T-cell (primary cell): ENCODE results near the gene DENND5A. TPM values are rescaled to one million over a fixed set of nuclear protein-coding genes. Genes with fewer than 3 reads are reported as not detected.
"Not testable (repeated sequence)": the region's sequence is repeated elsewhere in the genome, so short reads cannot be mapped to it uniquely, and the experiment has no call there.

Source experiments
- ATAC-seq, 4 experiments: fragments of 200-7000 bp in 3 of 4; fragments of 150-1000 bp in 1 of 4; cut with Tn5 transposase; replicated peaks in 1 of 4; 1 replicate in 3 of 4; 2 replicates in 1 of 4; pipeline ENCODE4 v1.10.0; 2021; ENCODE audit warnings: moderate library complexity in 3 of 4, mild to moderate bottlenecking in 2 of 4, moderate number of reproducible peaks in 1 of 4
- CTCF ChIA-PET, 2 donors: fragments of 300-600 bp; sonication (Branson Sonifier 250); formaldehyde crosslinking; loops; one replicate each; lab custom pipeline; 2022; ENCODE audit warnings: antibody characterized with exemption in 2 of 2; lab: Charles Lee
- POLR2A ChIA-PET, 2 donors: fragments of 300-600 bp; sonication (Branson Sonifier 250); formaldehyde crosslinking; loops; one replicate each; lab custom pipeline; 2022; ENCODE audit warnings: antibody characterized with exemption in 2 of 2; lab: Charles Lee
- DNase-seq, 35 experiments: peaks; one replicate each; pipeline versions ENCODE4 v3.0.0 to v3.0.0-alpha.2; 2013 to 2023
- H3K27ac ChIP-seq: one replicate; pipeline ENCODE4 v1.5.1; 2013; ENCODE audit warnings: low read length
- H3K27me3 ChIP-seq, 2 experiments: replicated peaks in 1 of 2; 1 replicate in 1 of 2; 2 replicates in 1 of 2; pipeline versions ENCODE4 v1.6.1 to v1.7.0; 2013; ENCODE audit warnings: low read length in 1 of 2, mixed read lengths in 1 of 2; ENCODE audit not compliant: control insufficient read depth in 2 of 2, insufficient read depth in 2 of 2; ENCODE audit errors: extremely low read depth in 1 of 2
- H3K36me3 ChIP-seq, 2 donors: 1 replicate in 1 of 2; 2 replicates in 1 of 2; pipeline versions ENCODE4 v1.6.1 to v1.7.0; 2013; ENCODE audit warnings: low read length in 1 of 2; ENCODE audit not compliant: control insufficient read depth in 2 of 2, insufficient read depth in 1 of 2; ENCODE audit errors: extremely low read depth in 1 of 2
- H3K4me1 ChIP-seq, 2 experiments: 1 replicate in 1 of 2; 2 replicates in 1 of 2; pipeline versions ENCODE4 v1.6.1 to v1.7.0; 2013; ENCODE audit warnings: low read length in 2 of 2, mixed read lengths in 1 of 2; ENCODE audit not compliant: insufficient read depth in 2 of 2, control insufficient read depth in 1 of 2; ENCODE audit errors: extremely low read depth in 1 of 2
- H3K4me3 ChIP-seq, 2 donors: 1 replicate in 1 of 2; 2 replicates in 1 of 2; pipeline versions ENCODE4 v1.5.1 to v1.7.0; 2013; ENCODE audit warnings: mild to moderate bottlenecking in 2 of 2, low read length in 1 of 2, moderate library complexity in 1 of 2; ENCODE audit not compliant: control insufficient read depth in 1 of 2; ENCODE audit errors: extremely low read depth in 1 of 2
- H3K9me3 ChIP-seq: 2 replicates; pipeline ENCODE4 v1.7.0; 2013
- H3K27ac Mint-ChIP-seq, 2 donors: one replicate each; pipeline ENCODE4 v1.8.0; 2020 to 2021; ENCODE audit warnings: mild to moderate bottlenecking in 2 of 2, mixed read lengths in 2 of 2
- H3K27me3 Mint-ChIP-seq, 2 donors: one replicate each; pipeline ENCODE4 v1.8.0; 2021 to 2022; ENCODE audit warnings: mixed read lengths in 2 of 2
- H3K36me3 Mint-ChIP-seq: one replicate; pipeline ENCODE4 v1.8.0; 2021; ENCODE audit warnings: mixed read lengths
- H3K4me1 Mint-ChIP-seq, 3 donors: one replicate each; pipeline ENCODE4 v1.8.0; 2020 to 2022; ENCODE audit warnings: mixed read lengths in 3 of 3, mild to moderate bottlenecking in 1 of 3
- H3K4me3 Mint-ChIP-seq, 3 donors: one replicate each; pipeline ENCODE4 v1.8.0; 2020 to 2022; ENCODE audit warnings: mild to moderate bottlenecking in 3 of 3, mixed read lengths in 3 of 3, moderate library complexity in 3 of 3
- H3K9me3 Mint-ChIP-seq, 3 donors: one replicate each; pipeline ENCODE4 v1.8.0; 2020 to 2022; ENCODE audit warnings: mixed read lengths in 3 of 3
- WGBS: methylation state at CpG from one replicate; pipeline ENCODE4 v1.1.5; 2013; ENCODE audit warnings: missing lambda C conversion rate; ENCODE audit not compliant: insufficient coverage; 5-methylcytosine and 5-hydroxymethylcytosine counted together
- total RNA-seq, 35 experiments: library from RNA in 6 of 35; stranded (reverse) in 6 of 35; fragments of 120-200 nt in 1 of 35; gene quantifications; one replicate each; pipeline versions ENCODE4 v1.2.1 to v1.2.4 and lab custom pipeline; 2013 to 2026

DENND5A gene
- total RNA-seq, 5 donors from 2014 or later (not counting 1 experiment from before 2014, with no cell fraction given) = 57.8 to 151 (median 84.2) TPM

GRCh38 chr11:9250139-9250582 lies 15.0 kb downstream of the DENND5A start:
- Mint-ChIP-seq H3K27ac (peak overlapping the region; percentile 83 to 84), H3K27me3 (no peaks in the 10 kb centered on the region), H3K36me3 (peaks cover 5% of the 10 kb centered on the region), H3K4me1 (peaks cover 72 to 78% (median 76%) of the 10 kb centered on the region in 3 donors), H3K9me3 (no peaks in the 10 kb centered on the region), H3K4me3 (peak overlapping the region; percentile 58 to 68 (median 63))
- CTCF ChIA-PET = interaction anchor here (0.5 to 1.2 kb wide), 3 partner anchors 30 to 63 kb away, joined by 4 read pairs; no protein-coding TSS in a partner anchor
- Histone ChIP-seq H3K4me3 (no peak overlapping the region), H3K9me3 (no peaks in the 10 kb centered on the region), H3K27me3 (no peaks in the 10 kb centered on the region), H3K4me1 (peaks cover 58 to 67% of the 10 kb centered on the region in 2 experiments), H3K27ac (peak overlapping the region; percentile 54), H3K36me3 (no peaks in the 10 kb centered on the region)
- ATAC-seq (peak; percentile 84 to 92 (median 88)), DNase-seq (peak in 27 of 35 experiments; percentile 14 to 75 (median 34))
- 0% methylated on average over 1 of the region's 2 CpGs for WGBS
- POLR2A ChIA-PET = interaction anchor here (0.6 to 1.4 kb wide), 5 partner anchors 11 to 211 kb away, joined by 3 to 12 read pairs (median 5); partner anchors contain the start of gene ZNF143 (in 1 of the 2)

GRCh38 chr11:9249252-9249651 lies 15.9 kb downstream of the DENND5A start:
- Mint-ChIP-seq H3K27ac (peak overlapping the region; percentile 61 to 83), H3K4me3 (peak overlapping the region in 1 of 3 donors; percentile 68)
- POLR2A ChIA-PET = interaction anchor here in 1 of 2 donors (0.6 to 0.8 kb wide), 2 partner anchors 131 to 137 kb away, joined by 4 to 12 read pairs; no protein-coding TSS in a partner anchor

GRCh38 chr11:9247863-9248262 lies 17.3 kb downstream of the DENND5A start:
- H3K9me3 ChIP-seq = no peaks in the 10 kb centered on the region
- no peak overlapping the region for H3K27ac ChIP-seq
- H3K36me3 ChIP-seq = no peaks in the 10 kb centered on the region
- Mint-ChIP-seq H3K4me3 (no peak overlapping the region), H3K27me3 (no peaks in the 10 kb centered on the region), H3K27ac (peak overlapping the region; percentile 66 to 76), H3K36me3 (no peaks in the 10 kb centered on the region), H3K9me3 (no peaks in the 10 kb centered on the region), H3K4me1 (peaks cover 72 to 74% (median 73%) of the 10 kb centered on the region in 3 donors)
- peaks cover 45 to 65% of the 10 kb centered on the region in 2 experiments for H3K4me1 ChIP-seq
- no peaks in the 10 kb centered on the region for H3K27me3 ChIP-seq
- ChIA-PET POLR2A (interaction anchor here in 1 of 2 donors (1.1 kb wide), 1 partner anchor 33 kb away, joined by 3 read pairs; no protein-coding TSS in a partner anchor), CTCF (interaction anchor here in 1 of 2 donors (0.6 kb wide), 1 partner anchor 14 kb away, joined by 3 read pairs; no protein-coding TSS in a partner anchor)
- WGBS = 89% methylated on average over 3 of the region's 3 CpGs
- ATAC-seq = no peak
- DNase-seq = no peak
- H3K4me3 ChIP-seq = no peak overlapping the region

More at GRCh38 chr11:9249252-9249651, 15.9 kb downstream of the DENND5A start:
- H3K36me3 ChIP-seq = no peaks in the 10 kb centered on the region
- CTCF ChIA-PET = interaction anchor here in 1 of 2 donors (0.9 kb wide), 1 partner anchor 210 kb away, joined by 4 read pairs; no protein-coding TSS in a partner anchor
- H3K27me3 ChIP-seq = no peaks in the 10 kb centered on the region
- no peak for ATAC-seq
- peaks cover 56 to 72% of the 10 kb centered on the region in 2 experiments for H3K4me1 ChIP-seq
- peaks cover 68 to 75% (median 71%) of the 10 kb centered on the region in 3 donors for H3K4me1 Mint-ChIP-seq
- H3K4me3 ChIP-seq = no peak overlapping the region
- DNase-seq = no peak
- H3K9me3 ChIP-seq = no peaks in the 10 kb centered on the region
- no peaks in the 10 kb centered on the region for H3K9me3 Mint-ChIP-seq
- H3K36me3 Mint-ChIP-seq = peaks cover under 1% of the 10 kb centered on the region
- no peak overlapping the region for H3K27ac ChIP-seq
- 100% methylated on average over 1 of the region's 7 CpGs for WGBS
- no peaks in the 10 kb centered on the region for H3K27me3 Mint-ChIP-seq

- H3K27ac Mint-ChIP-seq, POLR2A ChIA-PET, H3K36me3 ChIP-seq, CTCF ChIA-PET, H3K9me3 Mint-ChIP-seq, DNase-seq, H3K27me3 Mint-ChIP-seq, H3K27me3 ChIP-seq, H3K36me3 Mint-ChIP-seq, H3K27ac ChIP-seq, H3K9me3 ChIP-seq, ATAC-seq, H3K4me3 ChIP-seq: not testable (repeated sequence)
- peaks cover 43 to 66% (median 57%) of the 10 kb centered on the region in 3 donors for H3K4me1 Mint-ChIP-seq
- H3K4me3 Mint-ChIP-seq = peak overlapping the region in 1 of 3 donors; percentile 32
- WGBS = 97% methylated on average over 5 of the region's 10 CpGs
- H3K4me1 ChIP-seq = peaks cover 9 to 11% of the 10 kb centered on the region in 2 experiments
Observed at GRCh38 chr11:9236242-9236641, 28.9 kb downstream of the DENND5A start.

GRCh38 chr11:9232482-9232881 lies 32.7 kb downstream of the DENND5A start:
- H3K27me3 Mint-ChIP-seq = no peaks in the 10 kb centered on the region
- no peaks in the 10 kb centered on the region for H3K27me3 ChIP-seq
- no peak overlapping the region for H3K4me3 ChIP-seq
- ATAC-seq = no peak
- ChIA-PET CTCF (interaction anchor here in 1 of 2 donors (0.7 kb wide), 1 partner anchor 715 kb away, joined by 8 read pairs; no protein-coding TSS in a partner anchor), POLR2A (no interaction called here)
- H3K9me3 ChIP-seq = no peaks in the 10 kb centered on the region
- WGBS = no CpG with 5 or more reads among the region's 3 CpGs
- H3K36me3 ChIP-seq = no peaks in the 10 kb centered on the region
- H3K27ac Mint-ChIP-seq = no peak overlapping the region
- no peak overlapping the region for H3K27ac ChIP-seq
- DNase-seq = no peak
- peak overlapping the region in 1 of 3 donors; percentile 77 for H3K4me3 Mint-ChIP-seq
- peaks cover 0 to 4% (median 3%) of the 10 kb centered on the region in 3 donors for H3K9me3 Mint-ChIP-seq
- peaks cover 11% of the 10 kb centered on the region in 2 experiments for H3K4me1 ChIP-seq
- peaks cover 5% of the 10 kb centered on the region for H3K36me3 Mint-ChIP-seq
- H3K4me1 Mint-ChIP-seq = peaks cover 49 to 79% (median 69%) of the 10 kb centered on the region in 3 donors

- H3K4me3 Mint-ChIP-seq = peak overlapping the region; percentile 67 to 77 (median 70)
- peak overlapping the region in 1 of 2 donors; percentile 3 for H3K4me3 ChIP-seq
- no CpG with 5 or more reads among the region's 1 CpG for WGBS
- no peaks in the 10 kb centered on the region for H3K27me3 Mint-ChIP-seq
- peak in 3 of 4 experiments; percentile 15 to 56 (median 35) for ATAC-seq
- H3K4me1 ChIP-seq = peaks cover 11% of the 10 kb centered on the region in 2 experiments
- DNase-seq = peak in 1 of 35 experiments; percentile 27
- H3K27me3 ChIP-seq = no peaks in the 10 kb centered on the region
- H3K9me3 Mint-ChIP-seq = peaks cover 0 to 4% (median 3%) of the 10 kb centered on the region in 3 donors
- peak overlapping the region; percentile 61 to 80 for H3K27ac Mint-ChIP-seq
- CTCF ChIA-PET = interaction anchor here in 1 of 2 donors (0.7 to 0.8 kb wide), 2 partner anchors 39 to 126 kb away, joined by 4 to 6 read pairs; no protein-coding TSS in a partner anchor
- POLR2A ChIA-PET = interaction anchor here in 1 of 2 donors (0.7 kb wide), 1 partner anchor 17 kb away, joined by 4 read pairs; no protein-coding TSS in a partner anchor
- H3K4me1 Mint-ChIP-seq = peaks cover 49 to 73% (median 68%) of the 10 kb centered on the region in 3 donors
- H3K27ac ChIP-seq = no peak overlapping the region
- no peaks in the 10 kb centered on the region for H3K9me3 ChIP-seq
- peaks cover 5% of the 10 kb centered on the region for H3K36me3 Mint-ChIP-seq
- H3K36me3 ChIP-seq = no peaks in the 10 kb centered on the region
Observed at GRCh38 chr11:9231848-9232177, 33.3 kb downstream of the DENND5A start.
